Mammary microvascular endothelial cell (primary cell): ENCODE measurements around the gene STAB1. TPM values are rescaled to one million over a fixed set of nuclear protein-coding genes. Genes with fewer than 3 reads are reported as not detected.

Source experiments
- total RNA-seq: library from RNA; depleted of rRNA; stranded (reverse); fragments of >200 nt; gene quantifications from 2 replicates; pipeline ENCODE4 v1.2.3, GENCODE V29; 2015

Gene STAB1
- total RNA-seq, result 149 and 154 TPM in 2 replicates

DNA sequence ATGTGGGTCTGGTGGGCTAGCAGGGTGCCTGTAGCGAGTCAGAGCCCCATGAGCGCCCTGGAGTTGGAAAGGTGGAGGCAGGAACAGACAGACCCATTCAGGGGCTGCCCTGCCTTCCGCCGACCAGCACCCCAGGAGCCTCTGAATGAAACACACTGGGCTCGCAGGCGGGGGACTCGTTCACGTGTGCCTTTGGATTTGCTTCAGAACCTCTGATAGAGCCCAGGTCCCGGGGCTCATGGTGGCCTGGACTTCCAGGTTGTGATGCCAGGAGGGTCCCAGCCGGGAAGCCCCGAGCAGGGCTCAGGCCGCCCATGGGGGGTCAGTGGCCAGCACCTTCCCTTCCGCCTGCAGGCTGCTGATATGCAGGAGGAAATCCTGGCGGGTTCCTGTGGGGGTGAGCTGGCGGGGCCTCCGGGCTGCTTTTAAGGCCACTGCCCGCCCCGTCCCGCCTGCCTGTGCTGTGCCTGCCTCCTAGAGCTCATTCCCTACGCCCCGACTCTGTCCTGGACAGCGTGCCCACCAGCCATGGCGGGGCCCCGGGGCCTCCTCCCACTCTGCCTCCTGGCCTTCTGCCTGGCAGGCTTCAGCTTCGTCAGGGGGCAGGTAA lies at the start of gene STAB1:
Gene STAB1 (plus strand): TSS at position 453 of the 610 bp plus-strand sequence. CDS start 76 bp downstream, at position 529.

DNA sequence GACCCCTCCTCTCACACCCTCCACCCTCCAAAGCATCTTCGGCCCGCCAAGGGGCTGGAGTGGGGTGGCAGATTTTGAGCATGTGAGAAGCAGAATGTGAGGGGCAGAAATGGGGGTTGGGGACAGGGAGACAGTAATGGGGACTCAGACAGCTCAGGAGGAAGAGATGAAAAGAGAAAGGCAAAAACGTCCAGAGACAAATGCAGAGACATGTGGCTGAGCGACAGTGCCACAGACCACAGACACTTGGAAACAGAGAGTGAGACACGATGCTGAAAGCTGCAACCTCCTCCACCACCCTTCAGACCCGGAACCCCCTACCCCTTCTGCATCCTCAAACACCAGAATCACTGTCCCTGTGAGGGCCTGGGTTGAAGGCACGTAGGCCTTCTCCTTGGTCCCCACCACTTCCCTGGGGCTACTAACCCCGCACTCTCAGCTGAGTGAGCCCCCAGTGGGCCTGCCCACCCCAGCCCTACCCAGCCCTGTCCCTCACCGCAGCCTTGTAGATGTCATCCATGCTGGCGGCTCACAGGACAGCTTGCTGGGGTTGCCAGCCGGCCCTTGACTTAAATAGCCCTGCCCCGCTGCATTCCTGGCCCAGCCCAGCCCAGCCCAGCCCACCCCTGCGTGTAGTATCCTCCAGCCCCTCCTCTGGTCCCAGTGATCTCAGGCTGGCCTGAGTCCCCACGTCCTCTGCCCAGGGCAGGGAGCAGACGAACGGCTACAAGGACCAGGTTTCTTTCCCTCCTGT lies 41.5 kb upstream of the STAB1 start, which contains the start of gene TNNC1:
Gene TNNC1 (minus strand): TSS at position 546 of the 754 bp plus-strand sequence. CDS start 26 bp downstream, at position 520.

GRCh38 chr3:52455283-52456168 lies 39.6 kb upstream of the STAB1 start, which contains the start of gene NISCH:
Gene NISCH, plus strand, starts transcription at chr3:52455604. Its CDS starts 38 bp downstream, at chr3:52455642.

DNA sequence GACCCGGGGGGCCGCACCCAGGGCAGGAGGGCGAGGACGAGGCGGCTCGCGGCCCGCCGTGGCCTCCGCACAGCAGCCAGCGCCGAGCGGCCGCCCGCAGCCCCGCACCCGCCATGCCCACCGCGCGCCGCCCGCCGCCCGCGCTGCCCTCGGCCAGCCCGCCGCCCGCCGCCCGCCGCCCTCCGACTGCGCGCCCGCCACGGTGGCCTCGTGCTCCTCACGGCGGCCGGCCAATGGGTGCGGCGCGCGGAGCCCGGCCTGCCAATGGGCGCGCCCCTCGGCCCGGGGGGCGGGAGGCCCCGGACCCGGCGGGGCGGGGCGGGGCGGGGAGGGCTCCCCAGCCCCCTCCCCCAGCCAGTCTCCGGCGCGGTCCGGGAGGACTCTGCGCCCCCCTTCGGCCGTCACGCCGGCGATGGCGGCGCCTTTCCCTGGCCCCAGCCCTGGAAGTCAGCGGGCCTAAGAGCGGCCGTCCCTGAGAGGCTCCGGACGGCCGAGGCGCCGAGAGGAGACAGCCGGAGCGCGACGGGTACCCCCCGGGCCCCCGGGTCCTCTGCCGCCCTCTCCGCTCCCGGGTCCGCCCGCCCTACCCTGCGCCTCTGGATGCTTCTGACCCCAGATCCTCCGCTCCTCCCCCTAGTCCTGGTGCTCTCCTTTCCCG lies 38.6 kb downstream of the STAB1 start, which contains the start of gene NT5DC2:
Gene NT5DC2 (minus strand): TSS at position 235 of the 658 bp plus-strand sequence. CDS start 120 bp downstream, at position 115.

GRCh38 chr3:52536369-52537164 lies 41.4 kb downstream of the STAB1 start, which contains the start of gene UQCC5:
Gene UQCC5, plus strand, starts transcription at chr3:52536605. Its CDS starts 151 bp downstream, at chr3:52536756.

Other genes starting within 250 kb of the STAB1 start
- 6.5 and 9.2 TPM in 2 replicates for gene PPM1M, start 249.6 kb upstream of the STAB1 start, total RNA-seq
- 46.0 and 47.0 TPM in 2 replicates for gene WDR82, start 216.7 kb upstream of the STAB1 start, total RNA-seq
- gene GLYCTK, start 207.5 kb upstream of the STAB1 start, total RNA-seq, result 15.0 and 15.6 TPM in 2 replicates
- gene DNAH1, start 179.0 kb upstream of the STAB1 start, total RNA-seq, result 1.00 and 1.3 TPM in 2 replicates
- gene BAP1, start 85.3 kb upstream of the STAB1 start, total RNA-seq, result 56.0 and 108 TPM in 2 replicates
- 5.6 and 8.9 TPM in 2 replicates for gene PHF7, start 84.7 kb upstream of the STAB1 start, total RNA-seq
- 3.5 and 3.6 TPM in 2 replicates for gene SEMA3G, start 50.2 kb upstream of the STAB1 start, total RNA-seq
- not detected in 2 replicates for gene TNNC1, start 41.3 kb upstream of the STAB1 start, total RNA-seq
- 24.0 and 27.5 TPM in 2 replicates for gene NISCH, start 39.7 kb upstream of the STAB1 start, total RNA-seq
- 44.6 and 64.3 TPM in 2 replicates for gene NT5DC2, start 38.5 kb downstream of the STAB1 start, total RNA-seq
- gene UQCC5, start 41.3 kb downstream of the STAB1 start, total RNA-seq, result 0.59 and 9.9 TPM in 2 replicates
- gene PBRM1, start 190.6 kb downstream of the STAB1 start, total RNA-seq, result 48.8 and 49.8 TPM in 2 replicates
- 100 and 102 TPM in 2 replicates for gene GNL3, start 190.7 kb downstream of the STAB1 start, total RNA-seq
- gene GLT8D1, start 210.5 kb downstream of the STAB1 start, total RNA-seq, result 49.4 and 60.7 TPM in 2 replicates
- 189 TPM in 2 replicates for gene SPCS1, start 210.8 kb downstream of the STAB1 start, total RNA-seq